Superior temporal gyrus (tissue), 1 donor: ENCODE measurements around the gene CMAS.
"Not testable (repeated sequence)": the region's sequence is repeated elsewhere in the genome, so short reads cannot be mapped to it uniquely, and the experiment has no call there.

ENCODE experiments used
- DNase-seq: peaks from one replicate; pipeline ENCODE4 v3.0.0-alpha.2; 2016; ENCODE audit errors: extremely low spot score

The CMAS gene

DNA sequence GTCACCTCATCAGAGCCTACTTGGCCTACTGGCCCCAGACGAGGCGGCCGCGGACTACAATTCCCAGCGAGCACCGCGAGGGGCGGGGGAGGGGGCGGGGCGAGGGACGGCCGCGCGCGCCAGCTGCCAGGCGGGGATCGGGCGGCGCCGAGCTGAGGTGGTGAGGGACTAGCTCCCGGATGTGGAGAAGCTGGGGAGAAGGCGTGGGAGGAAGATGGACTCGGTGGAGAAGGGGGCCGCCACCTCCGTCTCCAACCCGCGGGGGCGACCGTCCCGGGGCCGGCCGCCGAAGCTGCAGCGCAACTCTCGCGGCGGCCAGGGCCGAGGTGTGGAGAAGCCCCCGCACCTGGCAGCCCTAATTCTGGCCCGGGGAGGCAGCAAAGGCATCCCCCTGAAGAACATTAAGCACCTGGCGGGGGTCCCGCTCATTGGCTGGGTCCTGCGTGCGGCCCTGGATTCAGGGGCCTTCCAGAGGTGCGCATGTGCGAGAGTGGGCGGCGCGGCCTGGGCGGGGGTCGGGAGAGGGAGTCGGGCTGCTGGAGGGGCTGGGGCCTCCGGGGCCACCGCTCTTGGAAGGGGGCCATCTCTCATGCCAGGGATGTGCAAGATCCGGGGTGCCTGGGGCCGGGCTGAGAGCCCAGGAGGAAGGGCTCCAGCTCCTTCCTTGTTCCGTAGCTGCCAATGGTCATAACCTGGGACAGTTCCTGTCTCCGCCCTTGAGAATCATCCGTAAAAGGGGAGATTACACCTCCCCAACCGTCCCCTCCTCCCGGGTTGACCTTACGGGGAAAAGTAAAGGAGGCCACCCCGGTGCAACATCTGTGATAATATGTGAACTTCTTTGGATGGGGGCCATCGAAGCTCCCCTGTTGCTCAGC is at the start of gene CMAS:
TSS of gene CMAS (plus strand) at position 129 of the 878 bp plus-strand sequence. CDS start at position 215, 86 bp downstream.
- DNase-seq = peak; percentile 57

DNA sequence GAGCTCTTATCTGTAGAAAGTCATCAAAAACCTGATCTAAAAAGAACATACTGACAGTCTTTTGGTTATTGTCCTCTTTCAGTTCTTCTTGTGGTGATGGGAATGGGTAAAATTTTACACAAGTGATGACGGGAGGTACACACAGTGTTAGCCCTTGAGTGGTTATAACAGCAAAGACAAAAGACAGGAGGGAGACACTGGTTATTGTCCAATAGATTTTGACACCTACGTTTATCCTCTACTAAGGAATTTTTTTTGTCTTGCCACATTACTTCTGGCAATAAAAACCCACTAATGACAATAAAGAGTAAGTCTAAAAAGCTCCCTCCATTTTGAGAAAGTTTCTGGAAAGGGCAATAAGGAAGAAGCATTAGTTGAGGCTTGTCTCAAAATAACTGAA is 47.7 kb upstream of the CMAS start:
- DNase-seq = no peak

DNA sequence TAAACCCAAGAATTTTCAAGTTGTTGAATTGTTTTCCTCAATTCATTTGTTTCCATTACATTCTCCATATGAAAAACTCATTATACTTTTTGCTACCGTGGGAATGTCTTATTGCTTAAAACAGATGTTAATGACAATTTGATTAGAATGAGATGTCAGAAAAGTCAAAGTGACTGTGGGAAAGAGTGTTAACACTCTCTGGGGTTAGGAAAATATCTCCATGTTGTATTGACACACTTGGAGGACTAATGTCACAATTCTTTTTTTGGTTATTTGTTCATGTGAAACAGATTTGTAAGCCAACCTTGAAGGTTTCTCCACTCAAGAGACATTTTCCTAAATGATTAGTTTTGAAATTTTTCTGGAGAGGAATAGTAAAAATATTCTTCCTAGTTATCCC is 47.2 kb upstream of the CMAS start:
- no peak for DNase-seq

DNA sequence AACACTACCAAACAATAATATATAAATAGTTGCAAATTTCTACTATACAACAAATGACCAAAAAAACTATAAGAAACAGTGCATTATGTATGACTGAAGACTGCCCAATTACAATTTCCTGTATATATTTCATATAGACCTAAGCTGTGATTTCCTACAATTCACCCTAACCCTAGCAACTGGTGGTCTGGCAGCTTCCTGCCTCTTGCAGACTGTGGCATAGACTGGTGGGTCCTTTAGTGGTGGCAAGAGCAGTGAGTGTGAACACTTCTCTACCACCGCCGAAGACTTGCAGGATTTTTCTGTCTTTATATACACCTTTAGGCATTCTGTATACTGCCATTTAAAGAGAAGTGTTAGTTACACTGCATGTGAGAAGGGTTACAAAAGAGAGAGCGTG is 43.6 kb upstream of the CMAS start:
- no peak for DNase-seq

DNA sequence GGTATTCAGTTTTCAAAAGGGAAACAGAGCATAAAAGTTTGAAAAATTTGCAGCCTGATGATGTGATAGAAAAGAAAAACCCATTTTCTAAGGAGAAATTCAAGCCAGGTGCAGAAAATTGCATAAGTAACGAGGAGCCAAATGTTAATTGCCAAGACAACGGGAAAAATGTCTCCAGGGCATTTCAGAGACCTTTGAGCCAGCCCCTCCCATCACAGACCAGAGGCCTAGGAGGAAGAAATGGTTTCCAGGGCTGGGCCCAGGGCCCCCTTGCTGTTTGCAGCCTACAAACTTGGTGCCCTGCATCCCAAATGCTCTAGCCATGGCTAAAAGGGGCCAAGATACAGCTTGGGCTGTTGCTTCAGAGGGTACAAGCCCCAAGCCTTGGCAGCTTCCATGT is 38.2 kb upstream of the CMAS start:
- DNase-seq = not testable (repeated sequence)

DNA sequence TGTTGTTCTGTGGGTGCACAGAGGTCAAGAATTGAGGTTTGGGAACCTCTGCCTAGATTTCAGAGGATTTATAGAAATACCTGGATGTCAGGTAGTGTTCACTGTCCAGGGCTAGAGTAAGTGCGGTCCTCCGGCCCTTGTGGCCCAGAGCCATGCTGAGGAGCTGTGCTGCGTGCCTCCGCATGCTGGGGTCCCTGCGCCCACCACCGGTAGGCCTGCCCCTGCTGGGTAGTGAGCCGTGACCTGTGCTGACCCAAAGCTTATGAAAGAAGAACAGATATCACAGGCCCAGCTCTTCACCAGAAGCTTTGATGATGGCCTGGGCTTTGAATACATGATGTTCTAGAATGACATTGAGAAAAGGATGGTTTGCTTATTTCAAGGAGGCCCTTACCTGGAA is 37.8 kb upstream of the CMAS start:
- DNase-seq = no peak

DNA sequence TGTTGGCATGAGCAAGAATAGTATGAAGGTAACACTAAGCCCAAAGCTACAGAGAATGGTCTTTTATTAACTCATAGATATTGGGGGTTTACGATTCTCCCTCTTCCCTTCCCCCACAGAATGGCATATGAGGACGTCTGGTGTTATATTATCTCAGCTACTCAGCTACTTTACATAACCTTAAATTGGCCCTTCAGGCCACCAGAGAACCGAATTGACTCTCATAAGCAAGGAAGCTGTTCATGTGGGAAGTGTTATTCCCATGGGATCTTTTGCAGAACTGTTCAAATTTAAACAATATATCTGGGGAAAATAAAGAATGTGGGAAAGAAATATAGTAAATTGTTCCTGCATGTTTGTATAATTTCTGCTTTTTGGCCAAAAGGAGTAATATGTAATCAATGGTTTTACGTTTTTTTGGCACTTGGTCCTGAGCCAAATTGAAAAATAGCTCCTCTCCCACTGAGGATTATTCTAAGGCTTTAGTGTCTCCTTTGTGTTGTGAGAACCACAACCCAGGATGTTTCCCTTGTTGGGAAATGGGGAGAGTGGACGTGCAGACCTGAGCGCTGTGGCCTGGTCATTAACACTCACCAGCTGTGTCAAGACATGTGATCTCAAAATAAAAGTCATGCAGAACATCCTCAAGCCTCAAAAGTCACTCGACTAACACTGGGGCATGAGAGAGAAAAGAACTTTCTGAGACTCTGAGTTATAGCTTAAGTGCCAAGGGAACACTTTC is 31.8 kb upstream of the CMAS start:
- DNase-seq = no peak

DNA sequence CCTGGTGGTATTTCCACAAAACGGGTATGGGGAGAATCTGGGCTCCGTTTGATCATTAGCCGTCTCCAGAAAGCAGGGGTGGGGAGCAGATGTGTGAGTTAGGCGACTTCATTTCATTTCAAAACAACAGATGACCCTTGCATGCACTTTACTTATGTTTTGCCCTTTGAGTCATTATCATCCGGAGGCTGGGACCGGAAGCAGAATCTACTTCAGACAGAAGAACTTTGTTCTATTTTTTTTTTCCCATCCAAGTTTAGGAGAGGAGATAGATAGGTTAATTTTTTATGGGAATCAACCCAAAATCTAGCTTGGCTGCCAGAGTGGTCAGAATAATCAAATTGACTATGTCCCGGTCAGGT is 31.3 kb upstream of the CMAS start:
- DNase-seq = no peak

DNA sequence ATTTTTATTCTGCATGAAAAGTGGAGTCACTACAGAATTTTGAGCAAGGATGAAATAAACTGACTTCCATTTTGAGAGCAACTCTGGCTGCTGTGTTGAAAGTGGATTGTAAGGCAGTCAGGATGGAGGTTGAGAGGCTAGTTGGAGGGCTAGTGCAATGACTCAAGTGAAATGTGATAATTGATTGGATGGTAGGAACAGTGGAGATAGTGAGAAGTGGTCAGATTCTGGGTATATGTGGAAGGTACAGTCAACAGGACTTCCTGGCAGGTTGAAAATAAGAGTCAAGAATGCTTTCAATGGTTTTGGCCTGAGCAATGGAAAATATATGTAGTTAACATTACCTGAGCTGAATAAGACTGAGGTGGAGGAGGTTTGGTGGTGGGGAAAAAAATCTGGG is 29.0 kb upstream of the CMAS start:
- no peak for DNase-seq

DNA sequence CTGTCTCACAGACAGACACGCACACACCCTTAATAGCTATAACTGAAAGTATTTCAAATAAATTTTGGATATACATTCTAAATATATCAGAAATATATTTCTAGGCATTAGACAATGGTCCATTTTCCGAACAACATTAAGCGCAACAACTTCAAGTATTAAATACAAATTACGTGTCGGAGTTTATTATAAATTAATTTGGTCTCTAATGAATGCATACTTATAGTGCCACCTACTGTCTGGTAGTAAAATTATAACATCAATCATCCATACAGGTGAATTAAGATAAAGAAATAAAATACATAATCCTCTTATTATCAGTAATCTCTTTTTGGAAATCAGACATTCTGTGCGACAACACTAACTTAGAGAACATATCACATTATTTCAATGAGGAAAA is 27.2 kb upstream of the CMAS start:
- peak; percentile 51 for DNase-seq

DNA sequence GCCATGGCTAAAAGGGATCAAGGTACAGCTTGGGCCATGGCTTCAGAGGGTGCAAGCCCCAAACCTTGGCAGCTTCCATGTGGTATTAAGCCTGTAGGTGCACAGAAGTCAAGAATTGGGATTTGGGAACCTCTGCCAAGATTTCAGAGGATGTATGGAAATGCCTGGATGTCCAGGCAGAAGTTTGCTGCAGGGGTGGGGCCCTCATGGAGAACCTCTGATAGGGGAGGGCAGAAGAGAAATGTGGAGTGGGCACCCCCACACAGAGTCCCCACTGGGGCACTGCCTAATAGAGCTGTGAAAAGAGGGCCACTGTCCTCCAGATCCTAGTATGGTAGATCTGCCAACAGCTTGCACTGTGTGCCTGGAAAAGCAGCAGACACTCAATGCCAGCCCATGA is 22.5 kb upstream of the CMAS start:
- not testable (repeated sequence) for DNase-seq

DNA sequence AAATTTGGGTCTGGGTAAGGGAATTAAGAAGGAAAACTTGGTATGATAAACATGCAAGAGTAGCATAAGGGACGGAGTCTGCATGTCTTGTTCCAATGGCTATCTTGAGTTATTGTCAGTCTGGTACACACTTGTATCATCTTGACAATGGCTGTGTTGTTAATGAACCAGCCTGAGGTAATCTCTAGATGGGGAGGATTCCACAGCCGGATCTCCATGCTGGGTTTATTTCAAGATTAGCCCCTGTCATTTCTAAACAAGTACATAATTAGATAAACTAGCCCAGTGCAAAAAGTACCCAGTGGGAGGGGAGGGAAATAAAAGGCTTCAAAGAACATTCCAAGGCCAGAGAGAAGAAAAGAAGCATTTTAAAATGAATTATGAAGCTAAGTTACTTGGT is 16.5 kb upstream of the CMAS start:
- DNase-seq = no peak

DNA sequence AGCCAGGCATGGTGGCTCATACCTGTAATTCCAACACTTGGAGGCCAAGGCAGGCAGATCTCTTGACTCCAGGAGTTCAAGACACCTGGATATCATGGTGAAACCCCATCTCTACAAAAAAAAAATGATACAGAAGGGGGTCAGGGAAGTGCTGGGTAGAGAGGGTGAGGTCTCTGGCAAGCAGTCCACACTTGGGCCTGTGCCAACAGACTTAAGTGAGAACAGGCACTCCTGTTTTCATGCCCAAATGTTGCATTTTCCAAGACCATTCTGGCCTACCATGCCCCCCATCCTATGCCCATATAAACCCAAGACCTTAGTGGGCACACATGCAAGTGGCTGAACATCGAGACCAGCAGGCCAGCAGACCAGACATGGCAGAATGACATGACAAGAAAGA is 16.0 kb upstream of the CMAS start:
- no peak for DNase-seq

DNA sequence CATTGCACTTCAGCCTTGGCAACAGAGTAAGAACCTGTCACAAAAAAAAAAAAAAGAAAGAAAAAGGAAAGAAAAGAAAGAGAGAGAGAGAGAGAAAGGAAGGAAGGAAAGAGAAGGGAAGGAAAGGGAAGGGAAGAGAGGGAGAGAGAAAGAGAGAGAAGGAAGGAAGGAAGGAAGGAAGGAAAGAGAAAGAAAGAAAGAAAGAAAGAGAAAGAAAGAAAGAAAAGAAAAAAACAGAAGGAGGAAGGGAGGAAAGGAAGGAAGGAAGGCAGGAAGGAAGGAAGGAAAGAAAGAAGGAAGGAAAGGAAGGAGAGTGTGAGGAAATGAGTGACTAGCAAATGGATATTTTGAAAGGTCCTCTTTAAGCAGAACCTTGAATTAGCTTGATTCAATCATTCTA is 13.3 kb upstream of the CMAS start:
- DNase-seq = no peak

DNA sequence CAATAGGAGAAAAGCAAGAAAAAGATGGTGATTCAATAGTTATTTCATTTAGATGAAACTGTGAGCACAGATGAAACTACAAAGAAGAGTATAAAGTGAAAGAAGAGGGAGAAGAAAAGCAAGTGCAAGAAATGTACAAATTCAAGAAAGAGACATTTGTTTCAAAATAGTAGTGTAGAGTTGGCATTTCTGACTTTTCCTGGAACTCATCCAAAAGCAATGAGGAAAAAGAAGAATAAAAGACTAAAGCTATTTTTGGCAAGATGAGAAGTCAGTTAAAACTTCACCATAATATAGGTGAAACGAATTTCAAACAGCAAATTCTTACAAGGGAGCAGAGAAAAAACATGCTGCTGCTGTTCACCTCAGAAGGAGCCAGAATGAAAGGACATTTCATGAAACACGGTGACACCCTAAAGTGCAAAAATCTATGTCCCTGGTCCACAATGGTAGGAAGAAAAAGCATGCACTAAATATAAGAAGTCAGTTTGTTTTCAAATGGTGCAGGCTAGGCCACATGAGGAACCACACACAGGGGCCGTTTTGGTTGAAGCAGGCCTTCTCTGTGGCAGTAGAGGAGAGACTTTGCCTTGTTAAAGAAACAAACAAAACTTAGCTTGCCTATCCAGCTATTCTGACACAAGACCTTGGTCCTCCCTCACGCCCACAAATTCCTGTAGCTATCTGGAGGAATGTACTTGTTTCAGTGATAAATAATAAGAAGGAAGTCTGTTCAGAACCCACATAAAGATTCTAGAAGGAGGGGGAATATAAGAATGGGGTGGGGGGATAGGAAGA is 11.1 kb upstream of the CMAS start:
- no peak for DNase-seq

DNA sequence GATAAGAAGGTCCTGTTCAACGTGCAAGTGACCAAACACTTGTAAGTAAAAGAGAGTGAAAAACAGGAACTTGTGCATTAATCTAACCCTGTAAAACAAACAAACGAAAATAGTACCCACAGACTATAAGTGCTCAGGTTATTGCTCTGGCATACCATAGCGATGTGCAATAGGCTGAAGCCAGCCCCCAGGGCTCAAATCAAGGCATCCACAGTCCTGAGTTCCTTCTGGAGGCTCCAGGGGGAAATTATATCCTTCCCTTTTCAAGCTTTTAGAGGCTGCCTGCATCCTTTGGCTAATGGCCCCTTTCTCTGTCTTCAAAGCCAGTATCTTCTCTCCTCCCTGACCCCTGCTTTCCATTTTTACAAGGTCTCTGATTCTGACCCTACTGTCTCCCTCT is 8.1 kb upstream of the CMAS start:
- no peak for DNase-seq

DNA sequence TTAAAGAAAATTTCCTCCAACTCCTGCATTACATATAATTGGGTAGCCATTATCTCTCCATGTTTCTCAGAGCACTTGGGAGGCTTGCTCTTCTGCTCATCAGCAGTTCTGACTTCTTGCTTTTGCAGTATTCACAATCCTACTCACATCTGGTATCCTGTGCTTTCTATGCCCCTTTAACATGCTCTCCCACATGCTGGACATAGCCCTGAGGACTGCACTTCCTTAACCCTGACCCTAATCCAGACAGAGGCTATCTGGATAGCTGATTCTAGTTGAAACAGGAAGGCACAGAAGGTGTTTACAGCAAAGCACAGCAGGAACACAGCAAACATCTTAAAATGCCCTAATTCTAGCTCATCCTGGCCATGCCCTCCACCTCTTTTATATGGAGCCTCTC is 7.3 kb upstream of the CMAS start:
- DNase-seq = no peak

DNA sequence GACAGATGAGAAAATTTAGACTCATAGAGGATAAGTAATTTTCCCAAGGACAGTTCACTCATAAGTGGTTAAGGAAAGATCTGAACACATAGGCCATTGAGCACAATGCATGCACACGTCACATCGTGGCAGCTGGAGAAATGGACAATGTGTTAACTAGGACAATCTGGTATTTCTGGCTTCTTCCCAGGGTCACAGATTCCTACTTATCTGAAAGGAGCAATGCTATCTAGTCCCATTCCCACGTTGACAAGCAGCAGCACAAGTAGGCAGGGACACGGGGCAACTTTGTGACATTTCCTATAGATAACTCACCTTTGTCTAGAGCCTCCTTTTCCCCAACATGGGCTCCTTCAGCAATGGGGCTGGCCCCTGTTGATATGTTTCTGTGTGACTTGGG is 6.7 kb upstream of the CMAS start:
- DNase-seq = no peak

DNA sequence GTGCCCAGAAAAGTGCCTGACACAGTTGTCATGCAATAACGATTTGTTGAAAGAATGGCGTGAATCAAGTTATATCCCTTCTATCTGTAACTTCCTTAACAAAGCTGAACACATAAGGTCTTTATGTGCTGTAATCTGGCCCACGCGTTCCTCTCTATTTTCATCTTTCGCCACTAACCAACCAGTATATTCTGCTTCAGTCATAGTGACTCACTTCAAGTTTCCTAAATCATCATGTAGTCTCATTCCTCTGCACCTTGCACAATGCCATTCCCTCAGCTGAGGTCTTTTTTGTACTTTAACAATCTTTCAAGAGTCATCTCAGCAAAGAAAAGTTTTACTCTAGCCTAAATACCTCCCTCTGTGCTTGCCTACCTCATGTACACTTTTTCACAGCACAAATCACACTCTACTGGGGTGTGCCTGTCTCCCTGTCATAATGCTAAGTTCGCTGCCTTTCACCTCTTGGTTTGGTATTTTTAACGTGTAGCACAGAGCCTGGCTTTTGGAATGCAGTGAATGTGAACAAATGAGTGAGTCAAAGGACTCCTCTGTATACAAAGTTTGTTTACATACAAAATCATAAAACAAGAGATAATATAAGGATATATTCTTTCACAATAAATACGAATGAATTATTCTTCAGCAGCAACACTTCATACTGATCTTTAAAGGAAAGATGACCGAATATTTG is 2.9 kb upstream of the CMAS start:
- DNase-seq = peak; percentile 17

DNA sequence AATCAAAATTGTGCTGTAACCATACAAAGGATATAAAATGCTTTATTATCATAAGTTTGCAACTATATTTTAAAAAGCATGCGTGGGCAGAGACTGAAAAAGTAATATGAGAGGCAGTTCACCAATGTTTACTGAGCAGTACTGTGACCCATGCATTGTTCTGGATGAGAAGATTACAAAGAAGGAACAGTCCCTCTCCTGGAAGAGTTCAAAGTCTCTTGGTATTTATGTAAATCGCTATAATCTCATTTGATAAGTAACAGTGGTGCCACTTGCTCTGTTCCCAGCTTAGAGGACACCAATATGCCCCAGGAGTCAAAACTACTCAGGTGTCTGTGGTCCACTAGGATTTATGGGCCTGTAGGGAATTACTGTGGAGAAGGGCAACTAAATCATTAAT is 2.1 kb upstream of the CMAS start:
- DNase-seq = no peak

DNA sequence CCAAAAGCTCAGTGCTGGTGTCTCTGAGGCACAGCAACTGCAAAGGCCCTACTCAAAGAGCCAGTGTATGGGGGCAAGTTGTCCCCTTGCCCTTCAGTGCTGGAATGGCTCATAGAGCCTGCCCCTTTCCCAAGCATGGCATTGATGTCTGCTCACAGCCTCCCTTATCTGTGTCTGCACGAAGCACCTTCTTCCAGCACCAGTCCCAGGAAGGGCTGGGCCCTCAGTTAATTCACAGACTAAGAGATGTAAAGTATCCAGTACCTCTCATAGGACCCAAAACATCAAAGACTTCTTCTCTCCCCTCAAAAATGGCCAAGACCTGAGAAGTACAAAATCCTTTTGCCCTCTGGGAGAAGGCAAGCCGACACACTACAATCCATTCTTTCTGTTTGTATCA is 1.6 kb upstream of the CMAS start:
- no peak for DNase-seq

DNA sequence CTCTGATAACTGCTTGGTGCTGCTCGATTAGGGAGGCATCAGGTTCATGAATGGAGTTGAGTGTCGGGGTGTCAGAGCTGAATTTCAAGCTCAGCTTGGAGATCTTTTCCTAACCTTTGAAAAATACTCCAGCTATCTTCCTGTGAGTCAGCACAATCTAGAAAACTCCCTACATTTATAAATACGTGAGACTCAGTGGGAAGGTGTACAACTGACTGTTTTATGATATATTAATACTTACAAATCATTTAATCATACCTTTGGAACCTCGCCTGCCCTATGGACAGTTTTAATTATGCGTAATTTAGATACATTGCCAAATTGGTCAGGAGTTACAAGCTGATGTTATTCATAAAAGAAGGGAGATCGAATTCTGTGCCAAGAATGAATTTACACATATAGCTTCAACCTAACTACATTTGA is 961 bp downstream of the CMAS start:
- DNase-seq = no peak
